HFF-Myc (cell line): ENCODE data around the gene SH3BGRL.

Experiments
- DNase-seq: peaks from one replicate; pipeline ENCODE4 v3.0.0-alpha.2; 2011; ENCODE audit warnings: low read depth; ENCODE audit errors: extremely low read depth
- H3K4me3 ChIP-seq: replicated peaks from 2 replicates; pipeline ENCODE4 v1.5.1; 2011; ENCODE audit warnings: low read depth, mild to moderate bottlenecking, control low read depth, low read length
- TF ChIP-seq, protein P1 (sequence below): IDR thresholded peaks from 2 replicates; pipeline ENCODE4 v1.5.1; 2012; ENCODE audit warnings: mild to moderate bottlenecking, low read depth, low read length, control low read depth; ENCODE audit errors: missing control alignments

SH3BGRL gene

DNA sequence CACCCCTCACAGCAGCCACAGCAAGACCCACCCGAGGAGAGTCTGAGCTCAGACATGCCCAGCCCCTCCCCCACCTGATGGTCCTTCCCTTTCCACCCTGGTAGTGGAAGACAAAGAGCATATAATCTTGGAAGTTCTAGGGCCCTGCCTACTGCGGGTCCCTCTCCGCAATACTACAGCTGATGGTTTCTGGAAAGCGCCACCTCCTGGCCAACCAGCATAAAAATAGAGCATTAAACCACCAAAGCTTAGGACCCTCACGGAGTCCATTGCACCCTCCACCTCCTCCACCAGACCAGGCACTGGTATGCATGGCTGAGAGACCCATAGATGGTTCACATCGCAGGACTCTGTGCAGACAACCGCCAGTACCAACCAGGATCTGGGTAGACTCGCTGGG is 78.2 kb downstream of the SH3BGRL start:
- no peak overlapping the region for H3K4me3 ChIP-seq
- DNase-seq: no peak
- TF ChIP-seq, protein P1, sequence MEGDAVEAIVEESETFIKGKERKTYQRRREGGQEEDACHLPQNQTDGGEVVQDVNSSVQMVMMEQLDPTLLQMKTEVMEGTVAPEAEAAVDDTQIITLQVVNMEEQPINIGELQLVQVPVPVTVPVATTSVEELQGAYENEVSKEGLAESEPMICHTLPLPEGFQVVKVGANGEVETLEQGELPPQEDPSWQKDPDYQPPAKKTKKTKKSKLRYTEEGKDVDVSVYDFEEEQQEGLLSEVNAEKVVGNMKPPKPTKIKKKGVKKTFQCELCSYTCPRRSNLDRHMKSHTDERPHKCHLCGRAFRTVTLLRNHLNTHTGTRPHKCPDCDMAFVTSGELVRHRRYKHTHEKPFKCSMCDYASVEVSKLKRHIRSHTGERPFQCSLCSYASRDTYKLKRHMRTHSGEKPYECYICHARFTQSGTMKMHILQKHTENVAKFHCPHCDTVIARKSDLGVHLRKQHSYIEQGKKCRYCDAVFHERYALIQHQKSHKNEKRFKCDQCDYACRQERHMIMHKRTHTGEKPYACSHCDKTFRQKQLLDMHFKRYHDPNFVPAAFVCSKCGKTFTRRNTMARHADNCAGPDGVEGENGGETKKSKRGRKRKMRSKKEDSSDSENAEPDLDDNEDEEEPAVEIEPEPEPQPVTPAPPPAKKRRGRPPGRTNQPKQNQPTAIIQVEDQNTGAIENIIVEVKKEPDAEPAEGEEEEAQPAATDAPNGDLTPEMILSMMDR: no peak

DNA sequence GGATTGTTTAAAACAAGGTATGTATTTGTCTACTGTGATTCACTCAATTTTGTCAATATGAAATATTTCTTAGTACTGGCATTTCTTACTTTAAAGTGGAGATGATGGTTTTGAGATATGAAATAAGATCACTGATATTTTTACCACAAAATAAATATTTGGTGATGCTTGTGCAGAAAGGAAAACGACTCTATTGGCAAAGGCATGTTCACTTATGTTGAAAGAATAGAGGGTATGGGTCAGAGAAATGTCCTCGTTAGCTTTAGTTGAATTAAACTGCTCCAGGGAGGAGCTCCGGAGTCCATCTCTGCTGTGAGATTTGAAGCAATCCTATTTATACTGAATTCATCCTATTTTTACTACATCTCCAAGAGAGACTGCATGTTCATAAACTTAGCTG is 84.2 kb downstream of the SH3BGRL start:
- no peak for DNase-seq
- H3K4me3 ChIP-seq: no peak overlapping the region
- TF ChIP-seq, protein P1: no peak

DNA sequence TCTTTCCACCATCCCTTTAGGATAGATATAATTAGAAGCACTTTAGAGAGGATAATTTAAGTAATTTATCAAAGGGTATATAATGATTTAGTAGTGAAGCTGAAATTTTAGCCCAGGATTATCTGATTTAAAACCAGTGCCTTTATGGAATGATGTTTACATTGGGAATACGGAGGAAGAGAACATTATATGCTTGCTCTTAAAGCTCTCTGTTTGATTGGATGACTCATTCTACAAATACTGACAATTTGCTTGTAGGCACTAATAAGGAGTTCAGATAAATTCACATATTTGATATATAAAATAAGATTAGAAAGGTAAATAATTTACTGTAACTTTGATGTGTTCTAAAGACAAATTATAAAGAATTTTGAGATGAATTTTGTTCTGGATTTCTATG is 84.7 kb downstream of the SH3BGRL start:
- TF ChIP-seq, protein P1: no peak
- no peak overlapping the region for H3K4me3 ChIP-seq
- DNase-seq: no peak

DNA sequence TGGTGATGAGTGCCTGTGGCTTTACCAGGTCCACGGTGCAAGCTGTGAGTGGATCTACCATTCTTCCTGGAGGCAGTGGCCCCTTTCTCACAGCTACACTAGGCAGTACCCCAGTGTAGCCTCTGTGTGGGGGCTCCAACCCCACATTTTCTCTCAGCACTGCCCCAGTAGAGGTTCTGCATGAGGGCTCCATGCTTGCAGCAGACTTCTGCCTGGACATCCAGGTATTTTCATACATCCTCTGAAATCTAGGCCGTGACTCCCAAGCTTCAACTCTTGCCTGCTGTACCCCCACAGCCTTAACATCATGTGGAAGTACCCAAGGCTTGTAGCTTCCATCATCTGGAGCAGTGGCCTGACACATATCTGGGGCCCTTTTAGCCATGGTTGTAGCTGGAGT is 90.1 kb downstream of the SH3BGRL start:
- H3K4me3 ChIP-seq: no peak overlapping the region
- DNase-seq: no peak
- TF ChIP-seq, protein P1: no peak

DNA sequence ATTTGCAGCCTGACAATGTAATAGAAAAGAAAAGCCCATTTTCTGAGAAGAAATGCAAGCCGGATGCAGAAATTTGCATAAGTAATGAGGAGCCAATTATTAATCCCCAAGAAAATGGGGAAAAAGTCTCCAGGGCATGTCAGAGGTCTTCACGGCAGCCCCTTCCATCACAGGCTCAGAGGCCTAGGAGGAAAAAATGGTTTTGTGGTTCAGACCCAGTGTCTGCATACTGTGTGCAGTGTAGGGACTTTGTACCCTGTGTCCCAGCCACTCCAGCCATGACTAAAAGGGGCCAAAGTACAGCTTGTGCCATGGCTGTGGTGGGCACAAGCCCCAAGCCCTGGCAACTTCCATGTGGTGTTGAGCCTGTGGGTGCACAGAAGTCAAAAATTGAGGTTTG is 92.2 kb downstream of the SH3BGRL start:
- no peak for DNase-seq
- TF ChIP-seq, protein P1: no peak
- no peak overlapping the region for H3K4me3 ChIP-seq

DNA sequence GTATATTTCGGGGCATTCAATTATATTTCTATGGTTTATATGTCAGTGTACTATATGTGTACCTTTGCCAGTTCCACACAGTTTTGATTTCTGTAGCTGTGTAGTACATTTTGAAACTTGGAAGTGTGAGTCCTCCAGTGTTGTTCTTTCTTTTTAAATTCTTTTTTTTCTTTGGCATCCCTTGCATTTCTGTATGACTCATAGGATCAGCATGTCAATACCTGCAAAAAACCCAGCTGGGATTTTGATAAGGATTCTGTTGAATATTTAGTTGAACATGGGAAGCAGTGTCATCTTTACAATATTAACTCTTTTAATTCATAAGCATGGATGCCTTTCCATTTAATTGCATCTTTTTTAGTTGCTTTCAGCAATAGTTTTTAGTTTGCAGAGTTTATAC is 100.0 kb downstream of the SH3BGRL start:
- H3K4me3 ChIP-seq: no peak overlapping the region
- TF ChIP-seq, protein P1: no peak

DNA sequence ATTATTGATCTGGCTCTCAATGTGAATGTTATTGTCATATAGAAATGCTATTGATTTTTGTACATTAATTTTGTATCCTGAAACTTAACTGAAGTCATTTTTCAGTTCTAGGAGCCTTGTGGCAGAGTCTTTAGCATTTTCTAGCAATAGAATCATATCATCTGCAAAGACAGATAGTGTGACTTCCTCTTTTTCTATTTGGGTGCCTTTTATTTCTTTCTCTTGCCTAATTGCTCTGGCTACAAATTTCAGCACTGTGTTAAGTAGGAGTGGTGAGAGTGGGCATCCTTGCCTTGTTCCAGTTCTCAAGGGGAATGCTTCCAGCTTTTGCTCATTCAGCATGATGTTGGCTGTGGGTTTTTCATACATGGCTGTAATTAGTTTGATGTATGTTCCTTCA is 102.7 kb downstream of the SH3BGRL start:
- H3K4me3 ChIP-seq: no peak overlapping the region
- TF ChIP-seq, protein P1: no peak
- no peak for DNase-seq

More for the DNA sequence above, 100.0 kb downstream of the SH3BGRL start:
- DNase-seq: no peak
